ENCODE measurements around the gene DDX52. TPM values are rescaled to one million over a fixed set of nuclear protein-coding genes. Genes with fewer than 3 reads are reported as not detected.
"Not testable (repeated sequence)": the region's sequence is repeated elsewhere in the genome, so short reads cannot be mapped to it uniquely, and the experiment has no call there.

The DDX52 gene
- total RNA-seq, 1 donor from 2014 or later: 19.4 TPM

GRCh38 chr17:37651849-37652248, 8.6 kb upstream of the DDX52 start:
- DNase-seq (ENCODE audit: low spot score): no peak

GRCh38 chr17:37650419-37651003, 7.3 kb upstream of the DDX52 start:
- no peak for DNase-seq (ENCODE audit: low spot score)

GRCh38 chr17:37648555-37648954, 5.3 kb upstream of the DDX52 start:
- DNase-seq (ENCODE audit: low spot score): no peak

- DNase-seq (ENCODE audit: low spot score): no peak
These were observed 4.6 kb upstream of the DDX52 start for GRCh38 chr17:37647856-37648255.

- no peak for DNase-seq (ENCODE audit: low spot score)
These were observed 623 bp upstream of the DDX52 start for GRCh38 chr17:37643869-37644268.

GRCh38 chr17:37642681-37643080, 565 bp downstream of the DDX52 start:
- DNase-seq (ENCODE audit: low spot score): no peak

GRCh38 chr17:37640015-37640414, 3.2 kb downstream of the DDX52 start:
- DNase-seq (ENCODE audit: low spot score): no peak

- no peak for DNase-seq (ENCODE audit: low spot score)
These were observed 5.3 kb downstream of the DDX52 start for GRCh38 chr17:37637956-37638355.

- DNase-seq (ENCODE audit: low spot score): not testable (repeated sequence)
These were observed 26.8 kb downstream of the DDX52 start for GRCh38 chr17:37616430-37616829.

GRCh38 chr17:37614823-37615222, 28.4 kb downstream of the DDX52 start:
- DNase-seq (ENCODE audit: low spot score): no peak

- no peak for DNase-seq (ENCODE audit: low spot score)
These were observed 28.9 kb downstream of the DDX52 start for GRCh38 chr17:37614391-37614790.

- DNase-seq (ENCODE audit: low spot score): no peak
These were observed 32.3 kb downstream of the DDX52 start for GRCh38 chr17:37610971-37611370.

GRCh38 chr17:37610041-37610420, 33.2 kb downstream of the DDX52 start:
- not testable (repeated sequence) for DNase-seq (ENCODE audit: low spot score)

- peak; percentile 97 for DNase-seq (ENCODE audit: low spot score)
These were observed 33.8 kb downstream of the DDX52 start, which contains the start of gene SYNRG for GRCh38 chr17:37609170-37610040. Gene SYNRG, minus strand, starts transcription at chr17:37609418. Its CDS starts 63 bp downstream, at chr17:37609355.

- no peak for DNase-seq (ENCODE audit: low spot score)
These were observed 34.7 kb downstream of the DDX52 start for GRCh38 chr17:37608351-37609169.

- DNase-seq (ENCODE audit: low spot score): no peak
These were observed 35.5 kb downstream of the DDX52 start for GRCh38 chr17:37607637-37608331.

- DNase-seq (ENCODE audit: low spot score): no peak
These were observed 37.3 kb downstream of the DDX52 start for GRCh38 chr17:37605813-37606505.

GRCh38 chr17:37605081-37605480, 38.2 kb downstream of the DDX52 start:
- no peak for DNase-seq (ENCODE audit: low spot score)

GRCh38 chr17:37604556-37604955, 38.7 kb downstream of the DDX52 start:
- DNase-seq (ENCODE audit: low spot score): no peak

- DNase-seq (ENCODE audit: low spot score): no peak
These were observed 45.1 kb downstream of the DDX52 start for GRCh38 chr17:37598145-37598544.

- DNase-seq (ENCODE audit: low spot score): no peak
These were observed 51.0 kb downstream of the DDX52 start for GRCh38 chr17:37592291-37592690.

Measured in mesenteric fat pad (tissue), 1 donor.